H1 (cell line): ENCODE results near the gene DOCK3. TPM values are rescaled to one million over a fixed set of nuclear protein-coding genes. Genes with fewer than 3 reads are reported as not detected.
A peak's percentile ranks its signal among the peaks of the same experiment; 100 is the strongest.

Experiments used
- CTCF ChIA-PET: fragments of 300-600 bp; sonication (Branson Sonifier 250); formaldehyde crosslinking; loops from one replicate; lab custom pipeline; 2021; ENCODE audit not compliant: partially characterized antibody; lab: Charles Lee
- POLR2A ChIA-PET: fragments of 300-600 bp; sonication (Branson Sonifier 250); formaldehyde crosslinking; loops from one replicate; lab custom pipeline; 2021; ENCODE audit warnings: inconsistent platforms; ENCODE audit not compliant: partially characterized antibody; lab: Charles Lee
- DNase-seq, 2 experiments: peaks; one replicate each; pipeline versions ENCODE4 v3.0.0 to v3.0.0-alpha.2; 2010 to 2022; ENCODE audit warnings: low spot score in 2 of 2, low read depth in 1 of 2, mixed read lengths in 1 of 2
- FAIRE-seq: peaks from 2 replicates; lab custom pipeline; 2011; peaks lifted over from hg19 to GRCh38; lab: Jason Lieb, UNC
- H2AFZ ChIP-seq: 2 replicates; pipeline ENCODE4 v1.8.1; 2012; ENCODE audit warnings: low read length, inconsistent platforms
- H2AK5ac ChIP-seq: 2 replicates; pipeline ENCODE4 v1.6.1; 2013; ENCODE audit warnings: low read depth, low read length
- H2BK120ac ChIP-seq: replicated peaks from 2 replicates; pipeline ENCODE3; 2013; ENCODE audit warnings: low read depth, low read length, inconsistent platforms
- H2BK12ac ChIP-seq: 2 replicates; pipeline ENCODE4 v1.6.1; 2013; ENCODE audit warnings: low read depth, low read length
- H2BK15ac ChIP-seq: 2 replicates; pipeline ENCODE4 v1.6.1; 2013; ENCODE audit warnings: low read length
- H2BK20ac ChIP-seq: 2 replicates; pipeline ENCODE4 v1.6.1; 2013; ENCODE audit warnings: low read length
- H2BK5ac ChIP-seq: 2 replicates; pipeline ENCODE4 v1.6.1; 2013; ENCODE audit warnings: low read depth, low read length
- H3K14ac ChIP-seq: 2 replicates; pipeline ENCODE4 v1.6.1; 2013; ENCODE audit warnings: inconsistent platforms; ENCODE audit not compliant: insufficient read length
- H3K18ac ChIP-seq: 2 replicates; pipeline ENCODE4 v1.6.1; 2013; ENCODE audit warnings: low read length; ENCODE audit errors: extremely low read depth
- H3K23ac ChIP-seq: 2 replicates; pipeline ENCODE4 v1.6.1; 2013; ENCODE audit warnings: inconsistent platforms; ENCODE audit not compliant: insufficient read length
- H3K23me2 ChIP-seq: 2 replicates; pipeline ENCODE4 v1.6.1; 2013; ENCODE audit warnings: low read depth, low read length
- H3K27ac ChIP-seq: 2 replicates; pipeline ENCODE4 v1.6.1; 2011; ENCODE audit warnings: low read depth, low read length, inconsistent platforms
- H3K27me3 ChIP-seq, 4 experiments: replicated peaks in 1 of 4; 1 replicate in 1 of 4; 2 replicates in 3 of 4; pipeline versions ENCODE4 v1.6.1 to v1.8.1; 2011 to 2013; ENCODE audit warnings: low read length in 3 of 4, mild to moderate bottlenecking in 3 of 4, inconsistent platforms in 2 of 4, mixed read lengths in 2 of 4, moderate library complexity in 1 of 4; ENCODE audit not compliant: control insufficient read depth in 3 of 4, insufficient read depth in 3 of 4; ENCODE audit errors: extremely low read depth in 1 of 4
- H3K36me3 ChIP-seq, 4 experiments: 2 replicates each; pipeline versions ENCODE4 v1.6.1 to v1.8.1; 2011 to 2013; ENCODE audit warnings: mild to moderate bottlenecking in 4 of 4, low read length in 3 of 4, moderate library complexity in 2 of 4, control low read depth in 1 of 4, inconsistent platforms in 1 of 4; ENCODE audit not compliant: insufficient read depth in 4 of 4, control insufficient read depth in 2 of 4
- H3K4ac ChIP-seq: replicated peaks from 2 replicates; pipeline ENCODE3; 2013; ENCODE audit warnings: low read length, low read depth, mixed read lengths, inconsistent platforms; ENCODE audit not compliant: insufficient read length
- H3K4me1 ChIP-seq, 4 experiments: replicated peaks in 1 of 4; 1 replicate in 1 of 4; 2 replicates in 3 of 4; pipeline versions ENCODE4 v1.6.1 to v1.8.1; 2011 to 2013; ENCODE audit warnings: low read length in 3 of 4, inconsistent platforms in 2 of 4, mixed read lengths in 1 of 4; ENCODE audit not compliant: insufficient read depth in 4 of 4, control insufficient read depth in 3 of 4
- H3K4me2 ChIP-seq, 2 experiments: 2 replicates each; pipeline versions ENCODE4 v1.6.1 to v1.8.1; 2011 to 2013; ENCODE audit warnings: low read depth in 2 of 2, low read length in 2 of 2, control low read depth in 1 of 2, inconsistent platforms in 1 of 2, mild to moderate bottlenecking in 1 of 2; ENCODE audit not compliant: insufficient read depth in 1 of 2
- H3K4me3 ChIP-seq, 4 experiments: fragments of 200-600, 300-600 bp in 1 of 4; sonication (generic), shearing (Covaris generic), sonication (Bioruptor Twin) in 1 of 4; 2 replicates each; pipeline versions ENCODE4 v1.5.1 to v1.8.1; 2011 to 2016; ENCODE audit warnings: low read length in 4 of 4, low read depth in 3 of 4, control low read depth in 2 of 4, inconsistent platforms in 2 of 4, mild to moderate bottlenecking in 2 of 4, mixed read lengths in 1 of 4, moderate library complexity in 1 of 4; ENCODE audit not compliant: insufficient read depth in 2 of 4; ENCODE audit errors: extremely low read depth in 1 of 4
- H3K56ac ChIP-seq: replicated peaks from 2 replicates; pipeline ENCODE3; 2013; ENCODE audit warnings: low read depth, mild to moderate bottlenecking, mixed read lengths, low read length, inconsistent platforms; ENCODE audit not compliant: insufficient read length
- H3K79me1 ChIP-seq: 2 replicates; pipeline ENCODE4 v1.6.1; 2013; ENCODE audit warnings: low read depth, low read length, control low read depth
- H3K79me2 ChIP-seq, 2 experiments: 2 replicates each; pipeline versions ENCODE4 v1.6.1 to v1.8.1; 2012 to 2013; ENCODE audit warnings: low read length in 2 of 2, mild to moderate bottlenecking in 2 of 2, inconsistent platforms in 1 of 2; ENCODE audit not compliant: insufficient read depth in 2 of 2, control insufficient read depth in 1 of 2
- H3K9ac ChIP-seq, 4 experiments: replicated peaks in 1 of 4; 1 replicate in 1 of 4; 2 replicates in 3 of 4; pipeline versions ENCODE4 v1.6.1 to v1.8.1; 2011 to 2013; ENCODE audit warnings: low read depth in 3 of 4, low read length in 3 of 4, control low read depth in 2 of 4, mild to moderate bottlenecking in 2 of 4, moderate library complexity in 2 of 4, inconsistent platforms in 1 of 4; ENCODE audit errors: extremely low read depth in 1 of 4
- H3K9me3 ChIP-seq, 2 experiments: 2 replicates each; pipeline versions ENCODE4 v1.6.1 to v1.8.1; 2012 to 2013; ENCODE audit warnings: mild to moderate bottlenecking in 2 of 2, moderate library complexity in 2 of 2, control low read depth in 1 of 2, inconsistent platforms in 1 of 2, low read depth in 1 of 2, low read length in 1 of 2, mixed read lengths in 1 of 2; ENCODE audit not compliant: insufficient read depth in 2 of 2
- H4K20me1 ChIP-seq, 2 experiments: replicated peaks in 1 of 2; 2 replicates each; pipeline versions ENCODE3 to v1.8.1; 2011 to 2013; ENCODE audit warnings: inconsistent platforms in 2 of 2, low read length in 2 of 2, mild to moderate bottlenecking in 1 of 2; ENCODE audit not compliant: insufficient read depth in 2 of 2, control insufficient read depth in 1 of 2
- H4K5ac ChIP-seq: 2 replicates; pipeline ENCODE4 v1.6.1; 2013; ENCODE audit warnings: low read length, low read depth, mixed read lengths, inconsistent platforms; ENCODE audit not compliant: insufficient read length
- H4K8ac ChIP-seq: 2 replicates; pipeline ENCODE4 v1.8.0; 2013; ENCODE audit warnings: mild to moderate bottlenecking, moderate library complexity, low read length, inconsistent platforms; ENCODE audit not compliant: insufficient read depth; ENCODE audit errors: extremely low read depth
- H4K91ac ChIP-seq: replicated peaks from 2 replicates; pipeline ENCODE3; 2013; ENCODE audit warnings: low read length, mixed read lengths, inconsistent platforms; ENCODE audit not compliant: insufficient read length
- ASH2L ChIP-seq: fragments of 200-600, 300-600 bp; sonication (generic); IDR thresholded peaks from one replicate; pipeline ENCODE4 v1.7.1; 2017; ENCODE audit warnings: low read length
- BRCA1 ChIP-seq: IDR thresholded peaks from 2 replicates; pipeline ENCODE4 v1.6.1; 2012; ENCODE audit warnings: low read depth, low read length, improper control_type of control experiment
- CEBPB ChIP-seq: IDR thresholded peaks from 2 replicates; pipeline ENCODE4 v1.6.1; 2012; ENCODE audit warnings: low read depth, low read length
- KDM1A ChIP-seq: fragments of 200-600, 300-600 bp; sonication (generic); IDR thresholded peaks from 2 replicates; pipeline ENCODE4 v1.7.1; 2016; ENCODE audit warnings: mild to moderate bottlenecking, low read length, borderline replicate concordance
- PHF8 ChIP-seq: fragments of 200-600 bp; sonication (generic); conservative IDR thresholded peaks from 2 replicates; pipeline ENCODE4 v1.7.1; 2012; ENCODE audit warnings: low read depth, mild to moderate bottlenecking, inconsistent platforms, low read length, moderate library complexity
- POLR2AphosphoS5 ChIP-seq: IDR thresholded peaks from 2 replicates; pipeline ENCODE4 v1.6.1; 2011; ENCODE audit warnings: low read depth, low read length
- USF2 ChIP-seq: IDR thresholded peaks from 2 replicates; pipeline ENCODE4 v1.6.1; 2011; ENCODE audit warnings: low read length, improper control_type of control experiment
- WGBS, 2 experiments: shearing (Covaris generic) in 1 of 2; methylation state at CpG; one replicate each; pipeline versions ENCODE4 v1.1.6 to v1.1.7; 2013 to 2015; ENCODE audit warnings: low lambda C conversion rate in 2 of 2, mixed read lengths in 2 of 2, inconsistent platforms in 1 of 2, low coverage in 1 of 2, missing lambda C conversion rate in 1 of 2; ENCODE audit not compliant: insufficient replicate concordance in 2 of 2, insufficient coverage in 1 of 2, insufficient read length in 1 of 2; ENCODE audit errors: extremely low coverage in 1 of 2, missing lambda C conversion rate in 1 of 2; 5-methylcytosine and 5-hydroxymethylcytosine counted together
- polyA plus RNA-seq, 7 experiments: library from polyadenylated mRNA; depleted of rRNA in 3 of 7; stranded (reverse) in 5 of 7; unstranded in 2 of 7; fragments of >200 nt in 5 of 7; fragments of 200-250 nt in 2 of 7; gene quantifications; 1 replicate in 5 of 7; 2 replicates in 1 of 7; 4 replicates in 1 of 7; pipeline versions ENCODE4 v1.2.1 to v1.2.3, GENCODE V29; 2011 to 2013; ENCODE audit warnings: missing spikeins in 2 of 7, mixed read lengths in 2 of 7
- total RNA-seq: library from RNA; stranded (reverse); fragmentation: NEBNext Ultra II Directional; extraction: Animal tissue kit (Norgen Biotek cat#: 25700); gene quantifications from 2 replicates; pipeline ENCODE4 v1.2.1, GENCODE V29; 2021

The DOCK3 gene
- total and polyA plus RNA-seq, 2 of the 8 experiments (the other 6 are each of a cell fraction or from before 2014, with no cell fraction given), result 2.7 to 5.0 TPM

- H2BK5ac ChIP-seq, result no peak overlapping the region
- no peak overlapping the region for H3K9ac ChIP-seq
- peaks cover 0 to 8% (median under 1%) of the 10 kb centered on the region in 4 experiments; a peak in 2 of 8 replicates for H3K36me3 ChIP-seq
- ChIA-PET CTCF (interaction anchor here (0.9 to 63.8 kb wide), 3 partner anchors 11 to 30 kb away, joined by 6 to 1262 read pairs (median 66); partner anchors contain the start of genes CISH, DOCK3 and MAPKAPK3), POLR2A (interaction anchor here (0.7 to 2.1 kb wide), 7 partner anchors 8 to 79 kb away, joined by 3 to 15 read pairs (median 3); no protein-coding TSS in a partner anchor)
- no peak overlapping the region for H2BK12ac ChIP-seq
- no peak overlapping the region for H4K91ac ChIP-seq
- no peaks in the 10 kb centered on the region for H3K27me3 ChIP-seq
- H3K23me2 ChIP-seq, result no peaks in the 10 kb centered on the region
- no peaks in the 10 kb centered on the region for H3K79me2 ChIP-seq
- no peak overlapping the region for H2BK15ac ChIP-seq
- no peak overlapping the region for H3K18ac ChIP-seq
- peaks cover 2% of the 10 kb centered on the region in 2 experiments for H4K20me1 ChIP-seq
- H3K4ac ChIP-seq, result no peak overlapping the region
- H3K79me1 ChIP-seq, result no peaks in the 10 kb centered on the region; the same call in none of the 2 replicates
- 91% methylated on average over 8 of the region's 8 CpGs; no CpG with 5 or more reads in 1 of the 2 experiments for WGBS, 2 experiments
- H2AK5ac ChIP-seq, result no peak overlapping the region; the same call in 1 of the 2 replicates
- no peak overlapping the region for H3K4me3 ChIP-seq
- no peak overlapping the region; the same call in 1 of the 2 replicates for H2BK20ac ChIP-seq
- H3K27ac ChIP-seq, result no peak overlapping the region
- H3K14ac ChIP-seq, result no peak overlapping the region
- H3K56ac ChIP-seq, result no peak overlapping the region
- H4K8ac ChIP-seq, result peak overlapping the region; percentile 32; the same call in 1 of the 2 replicates
- peaks cover 0 to 18% (median 6%) of the 10 kb centered on the region in 4 experiments; a peak in 6 of 7 replicates for H3K4me1 ChIP-seq
- H4K5ac ChIP-seq, result no peak overlapping the region
- 0 out of 4 replicates have a peak overlapping the region, but pooled peaks of 1 of the 2 experiments have one; percentile 5 for H3K4me2 ChIP-seq
- no peak overlapping the region for H2BK120ac ChIP-seq
- no peak overlapping the region for H3K23ac ChIP-seq
- 0 out of 2 replicates have a peak, but pooled peaks have one; percentile 19 for TF ChIP-seq POLR2AphosphoS5
- no peak for TF ChIP-seq CEBPB
- TF ChIP-seq ASH2L, result no peak
- TF ChIP-seq KDM1A, result peak; percentile 89
- TF ChIP-seq USF2, result no peak
- TF ChIP-seq PHF8, result no peak
- no peak for TF ChIP-seq BRCA1
- H3K9me3 ChIP-seq, result no peaks in the 10 kb centered on the region
- FAIRE-seq (no peak), DNase-seq (no peak)
- no peak overlapping the region for H2AFZ ChIP-seq
Observed at GRCh38 chr3:50651445-50651844, 23.3 kb upstream of the DOCK3 start.
